Dermis microvascular lymphatic vessel endothelial cell (primary cell): ENCODE data around the gene ZNF155. TPM values are rescaled to one million over a fixed set of nuclear protein-coding genes. Genes with fewer than 3 reads are reported as not detected.
A peak's percentile ranks its signal among the peaks of the same experiment; 100 is the strongest.
"Not testable (repeated sequence)": the region's sequence is repeated elsewhere in the genome, so short reads cannot be mapped to it uniquely, and the experiment has no call there.

Source experiments
- DNase-seq, 2 donors: peaks; one replicate each; pipeline versions ENCODE4 v3.0.0 to v3.0.0-alpha.2; 2010; ENCODE audit warnings: low read depth in 2 of 2
- total RNA-seq: library from RNA; depleted of rRNA; stranded (reverse); fragments of >200 nt; gene quantifications from 2 replicates; pipeline ENCODE4 v1.2.1, GENCODE V29; 2014

ZNF155 gene
- 5.0 and 6.8 TPM in 2 replicates for total RNA-seq

- DNase-seq: peak; percentile 89 to 97
Measured at GRCh38 chr19:43983912-43984686, at the start of gene ZNF155. Gene ZNF155 (plus strand): TSS chr19:43984188. CDS start chr19:43988544, 4,356 bp downstream.

- DNase-seq: peak; percentile 77 to 89
Measured at GRCh38 chr19:43934985-43935708, 48.8 kb upstream of the ZNF155 start, which contains the start of gene ZNF45. Gene ZNF45 (minus strand): TSS chr19:43935282. CDS start chr19:43922185, 13,097 bp downstream.

GRCh38 chr19:43936188-43936587, 47.8 kb upstream of the ZNF155 start:
- no peak for DNase-seq

- no peak for DNase-seq
Measured at GRCh38 chr19:43939557-43940260, 44.3 kb upstream of the ZNF155 start.

GRCh38 chr19:43940719-43941118, 43.3 kb upstream of the ZNF155 start:
- DNase-seq: no peak

GRCh38 chr19:43941209-43941608, 42.8 kb upstream of the ZNF155 start:
- no peak for DNase-seq

- DNase-seq: not testable (repeated sequence)
Measured at GRCh38 chr19:43947412-43947811, 36.6 kb upstream of the ZNF155 start.

GRCh38 chr19:43949803-43950202, 34.2 kb upstream of the ZNF155 start:
- not testable (repeated sequence) for DNase-seq

GRCh38 chr19:43950834-43951645, 32.9 kb upstream of the ZNF155 start, which contains the start of gene ZNF221:
Gene ZNF221 (plus strand): TSS chr19:43951228. CDS start chr19:43962727, 11,499 bp downstream.
- DNase-seq: peak; percentile 70 to 94

- no peak for DNase-seq
Measured at GRCh38 chr19:43956827-43957226, 27.2 kb upstream of the ZNF155 start.

GRCh38 chr19:43957891-43958290, 26.1 kb upstream of the ZNF155 start:
- no peak for DNase-seq

- DNase-seq: no peak
Measured at GRCh38 chr19:43960411-43960810, 23.6 kb upstream of the ZNF155 start.

- DNase-seq: no peak
Measured at GRCh38 chr19:43966079-43966694, 17.8 kb upstream of the ZNF155 start.

GRCh38 chr19:43976732-43977131, 7.3 kb upstream of the ZNF155 start:
- DNase-seq: no peak

- no peak for DNase-seq
Measured at GRCh38 chr19:43983544-43983911, 460 bp upstream of the ZNF155 start.

- no peak for DNase-seq
Measured at GRCh38 chr19:43984687-43985000, 656 bp downstream of the ZNF155 start.

GRCh38 chr19:43997631-43998290, 13.8 kb downstream of the ZNF155 start:
- no peak for DNase-seq

GRCh38 chr19:44002212-44002565, 18.2 kb downstream of the ZNF155 start:
- no peak for DNase-seq

GRCh38 chr19:44002566-44003460, 18.8 kb downstream of the ZNF155 start, which contains the start of gene ZNF230:
Gene ZNF230 (plus strand): TSS chr19:44002957. CDS start chr19:44007079, 4,122 bp downstream.
- peak; percentile 89 to 97 for DNase-seq
